A673 (cell line): ENCODE data around the gene COL5A1.

Experiments
- EZH2 ChIP-seq: fragments of 200-600 bp; sonication (generic); IDR thresholded peaks from 2 replicates; pipeline ENCODE4 v1.6.1; 2017; ENCODE audit warnings: borderline replicate concordance, low read depth, mild to moderate bottlenecking, mixed read lengths, antibody characterized with exemption, low read length; ENCODE audit not compliant: poor library complexity, severe bottlenecking
- TF ChIP-seq, protein P1 (sequence below): fragments of 300-800, 200-600 bp; sonication (generic); conservative IDR thresholded peaks from 2 replicates; pipeline ENCODE4 v1.5.1; 2017; ENCODE audit warnings: low read depth, mild to moderate bottlenecking, antibody characterized with exemption, low read length, moderate library complexity, mixed read lengths

DNA sequence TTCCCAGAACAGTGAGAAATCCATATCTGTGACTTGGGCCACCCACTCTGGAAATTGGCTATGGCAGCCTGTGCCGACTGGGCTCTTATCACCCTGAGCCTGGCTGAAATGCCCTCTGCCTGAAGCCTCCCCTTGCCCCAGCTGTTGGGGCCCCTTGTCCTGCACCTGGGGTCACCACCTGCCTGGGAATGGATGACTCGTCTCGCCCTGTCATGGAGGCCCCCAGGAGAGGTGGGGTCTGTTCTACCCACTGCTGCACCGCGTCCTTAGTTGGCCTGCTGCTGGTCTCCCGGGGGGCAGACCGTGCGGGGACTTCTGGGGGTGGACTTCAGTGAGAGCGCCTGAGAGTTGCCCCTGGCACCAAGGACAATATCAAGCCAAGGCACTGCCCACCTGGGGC lies 46.6 kb upstream of the COL5A1 start:
- TF ChIP-seq, protein P1, sequence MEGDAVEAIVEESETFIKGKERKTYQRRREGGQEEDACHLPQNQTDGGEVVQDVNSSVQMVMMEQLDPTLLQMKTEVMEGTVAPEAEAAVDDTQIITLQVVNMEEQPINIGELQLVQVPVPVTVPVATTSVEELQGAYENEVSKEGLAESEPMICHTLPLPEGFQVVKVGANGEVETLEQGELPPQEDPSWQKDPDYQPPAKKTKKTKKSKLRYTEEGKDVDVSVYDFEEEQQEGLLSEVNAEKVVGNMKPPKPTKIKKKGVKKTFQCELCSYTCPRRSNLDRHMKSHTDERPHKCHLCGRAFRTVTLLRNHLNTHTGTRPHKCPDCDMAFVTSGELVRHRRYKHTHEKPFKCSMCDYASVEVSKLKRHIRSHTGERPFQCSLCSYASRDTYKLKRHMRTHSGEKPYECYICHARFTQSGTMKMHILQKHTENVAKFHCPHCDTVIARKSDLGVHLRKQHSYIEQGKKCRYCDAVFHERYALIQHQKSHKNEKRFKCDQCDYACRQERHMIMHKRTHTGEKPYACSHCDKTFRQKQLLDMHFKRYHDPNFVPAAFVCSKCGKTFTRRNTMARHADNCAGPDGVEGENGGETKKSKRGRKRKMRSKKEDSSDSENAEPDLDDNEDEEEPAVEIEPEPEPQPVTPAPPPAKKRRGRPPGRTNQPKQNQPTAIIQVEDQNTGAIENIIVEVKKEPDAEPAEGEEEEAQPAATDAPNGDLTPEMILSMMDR = no peak
- no peak for TF ChIP-seq EZH2
